GM19455 (cell line): ENCODE data around the gene SH3BP4.

Source experiments
- ATAC-seq: cut with Tn5 transposase; IDR thresholded peaks from one replicate; pipeline ENCODE4 v1.9.1; 2021; ENCODE audit not compliant: unreplicated experiment

Gene SH3BP4

GRCh38 chr2:234967201-234967869 lies 15.5 kb downstream of the SH3BP4 start:
- no peak for ATAC-seq

GRCh38 chr2:234967870-234968208 lies 16.0 kb downstream of the SH3BP4 start:
- ATAC-seq = no peak

DNA sequence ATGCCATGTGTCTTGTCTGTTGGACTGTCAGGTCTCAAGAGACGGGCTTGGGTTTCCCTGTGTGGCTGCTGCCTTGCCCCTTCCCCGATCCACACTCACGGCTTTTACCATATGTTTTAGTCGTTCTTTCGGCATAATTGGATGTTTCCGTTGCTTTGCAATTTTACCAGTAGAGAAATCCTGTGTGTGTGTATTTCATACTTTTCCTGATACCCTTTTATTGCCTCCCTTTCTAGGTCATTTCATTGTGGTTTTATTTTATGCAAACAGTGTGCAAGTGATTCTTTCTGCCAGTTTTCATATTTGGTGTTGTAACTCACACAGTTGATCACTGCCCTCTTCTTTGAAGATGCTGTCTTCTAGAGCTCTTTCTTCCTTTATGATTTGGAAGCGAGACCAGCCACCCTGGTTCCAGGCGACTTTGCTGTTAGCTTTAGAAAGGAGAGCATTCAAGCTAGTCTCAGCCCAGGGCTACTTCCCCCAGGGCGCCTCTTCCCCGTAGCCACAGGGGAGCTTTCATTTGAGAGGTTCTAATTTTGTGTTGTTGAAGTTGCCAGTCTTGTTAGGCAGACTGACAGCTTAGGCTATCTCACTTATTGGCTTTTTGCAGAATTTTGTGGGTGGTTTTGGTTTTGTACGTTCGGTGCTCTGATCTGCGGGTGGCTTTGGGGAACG lies 17.0 kb downstream of the SH3BP4 start:
- ATAC-seq = no peak

GRCh38 chr2:234969306-234970098 lies 17.7 kb downstream of the SH3BP4 start:
- ATAC-seq = no peak

DNA sequence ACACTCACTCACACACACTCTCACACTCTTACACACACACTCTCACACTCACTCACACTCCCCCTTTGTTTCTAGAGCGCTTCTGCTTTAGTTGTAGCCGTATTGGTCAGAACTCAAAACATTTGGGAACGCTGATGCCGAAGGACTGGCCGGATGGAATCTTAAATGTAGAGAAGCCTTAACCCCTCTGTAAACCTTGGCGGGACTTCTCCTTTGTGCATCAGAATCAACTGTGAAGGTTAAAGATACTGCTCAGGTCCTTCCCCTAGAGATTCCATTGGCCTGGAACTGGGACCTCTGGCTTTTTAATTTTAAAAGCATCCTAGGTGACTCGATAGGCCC lies 18.3 kb downstream of the SH3BP4 start:
- no peak for ATAC-seq

DNA sequence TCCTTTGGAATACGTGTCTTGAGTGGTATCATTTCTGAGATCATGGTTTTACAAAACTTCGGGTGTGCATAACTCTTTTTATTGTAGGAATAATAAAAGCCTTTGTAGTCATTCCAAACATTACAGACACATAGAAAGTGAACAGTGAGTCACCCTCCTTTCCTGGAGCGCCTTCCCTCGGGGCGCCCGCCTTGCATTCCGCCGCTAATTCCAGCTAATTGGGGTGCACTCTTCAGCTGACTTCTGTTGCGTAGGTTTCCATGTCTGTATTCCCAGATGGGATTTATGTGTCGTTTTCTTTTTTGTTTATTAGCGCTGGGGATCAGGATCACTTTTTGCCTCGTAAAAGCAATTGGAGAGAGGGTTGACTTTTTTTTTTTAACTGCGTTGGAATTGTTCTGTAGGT lies 18.7 kb downstream of the SH3BP4 start:
- ATAC-seq = no peak

- no peak for ATAC-seq
These were observed 19.7 kb downstream of the SH3BP4 start for GRCh38 chr2:234971496-234971895.

- ATAC-seq = no peak
These were observed 21.2 kb downstream of the SH3BP4 start for GRCh38 chr2:234973008-234973407.

GRCh38 chr2:234974501-234975385 lies 22.9 kb downstream of the SH3BP4 start:
- no peak for ATAC-seq

DNA sequence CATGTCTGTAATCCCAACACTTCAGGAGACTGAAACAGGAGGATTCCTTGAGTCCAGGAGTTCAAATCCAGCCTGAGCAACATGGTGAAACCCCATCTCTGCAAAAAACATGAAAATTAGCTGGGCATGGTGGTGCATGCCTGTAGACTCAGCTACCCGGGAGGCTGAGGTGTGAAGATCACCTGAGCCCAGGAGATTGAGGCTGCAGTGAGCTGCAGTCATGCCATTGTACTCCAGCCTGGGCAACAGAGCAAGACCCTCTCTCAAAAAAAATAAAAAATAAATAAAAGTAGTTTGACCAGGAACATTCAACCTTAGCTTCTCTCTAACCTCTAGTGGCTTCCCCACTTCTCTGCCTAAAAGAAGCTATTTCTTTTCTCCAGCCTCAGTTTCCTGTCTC lies 23.8 kb downstream of the SH3BP4 start:
- ATAC-seq = no peak

GRCh38 chr2:234976479-234977227 lies 24.8 kb downstream of the SH3BP4 start:
- no peak for ATAC-seq

GRCh38 chr2:234977228-234977679 lies 25.4 kb downstream of the SH3BP4 start:
- ATAC-seq = no peak

DNA sequence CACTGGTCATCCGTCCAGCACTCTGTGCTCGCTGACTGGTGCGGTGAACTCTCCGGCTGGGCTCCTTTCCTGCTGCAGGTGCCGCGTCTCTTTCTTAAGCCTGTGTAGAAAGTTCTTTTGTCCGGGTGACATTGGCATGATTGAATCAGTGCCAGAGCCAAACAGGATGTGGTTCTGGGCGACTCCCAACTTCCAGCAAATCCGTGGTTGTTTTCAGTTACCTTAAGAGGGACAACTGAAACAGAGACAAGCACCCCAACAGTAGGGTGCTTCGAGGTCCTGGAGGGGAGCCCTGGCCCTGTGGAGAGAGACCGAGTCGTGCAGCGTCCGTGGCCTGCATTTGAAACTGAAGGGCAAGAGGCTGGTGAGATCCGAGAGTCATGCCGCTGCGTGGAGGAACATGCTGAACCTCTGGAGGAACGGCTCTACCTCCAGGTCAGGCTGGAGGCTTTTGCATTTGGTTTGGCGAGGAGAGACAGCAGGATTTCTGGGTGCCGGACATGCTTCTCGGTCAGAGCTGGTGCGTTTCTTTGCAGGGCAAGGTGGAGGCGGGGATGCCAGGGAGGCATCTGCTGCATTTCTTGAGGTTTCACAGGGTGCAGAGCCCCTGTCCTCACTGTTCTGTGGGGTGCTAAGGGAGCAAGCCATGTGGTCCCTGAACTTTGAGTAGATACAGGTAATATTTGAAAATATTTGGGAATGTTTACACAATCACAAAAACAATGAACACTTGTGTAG lies 26.8 kb downstream of the SH3BP4 start:
- no peak for ATAC-seq

- no peak for ATAC-seq
These were observed 27.7 kb downstream of the SH3BP4 start for GRCh38 chr2:234979204-234980167.

GRCh38 chr2:234980451-234981187 lies 28.8 kb downstream of the SH3BP4 start:
- no peak for ATAC-seq

DNA sequence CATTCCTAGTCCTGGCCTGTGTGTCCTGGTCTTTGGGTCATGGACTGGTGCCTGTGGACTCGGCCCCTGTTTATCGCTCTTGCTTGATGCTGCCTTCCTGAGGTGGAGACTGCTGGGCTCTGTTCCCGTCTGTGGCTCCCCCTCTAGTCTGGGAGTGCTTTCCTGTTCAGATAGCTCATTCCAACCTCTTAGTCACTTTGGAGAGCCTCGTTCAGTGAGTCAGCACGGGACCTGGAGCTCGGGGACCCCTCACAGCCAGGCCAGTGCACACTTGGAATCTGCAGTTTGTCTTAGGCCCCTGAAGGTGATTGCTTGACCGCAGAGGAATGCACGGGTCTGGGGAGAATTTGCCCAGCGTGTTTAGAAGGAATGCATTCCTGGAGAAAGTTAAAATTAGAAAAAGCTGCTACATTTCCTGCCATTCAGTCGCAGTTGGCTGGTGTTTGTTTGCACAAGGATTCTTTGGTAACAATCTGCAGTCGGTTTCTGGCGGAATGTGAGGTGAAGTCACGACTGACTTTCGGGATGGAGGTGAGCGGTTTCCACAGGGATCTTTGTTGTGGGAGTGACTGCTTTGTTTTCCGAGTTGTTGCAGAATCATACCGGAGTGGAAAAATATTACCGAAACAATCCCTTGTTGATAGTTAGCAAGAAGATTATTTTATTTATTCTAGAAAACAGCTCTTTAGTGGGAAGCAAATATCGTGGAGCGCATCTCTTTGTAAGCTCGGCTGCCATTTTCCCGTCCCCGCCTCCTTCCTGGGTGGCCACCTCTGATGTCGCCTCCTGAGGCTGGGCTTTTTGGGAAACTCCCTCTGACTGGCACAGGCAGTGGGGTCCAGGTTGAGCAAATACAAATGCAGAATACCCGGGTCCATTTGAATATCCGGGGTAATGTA lies 29.6 kb downstream of the SH3BP4 start:
- ATAC-seq = no peak
